ENCODE data around the gene TAF11.
"Not testable (repeated sequence)": the region's sequence is repeated elsewhere in the genome, so short reads cannot be mapped to it uniquely, and the experiment has no call there.

The TAF11 gene

GRCh38 chr6:34891296-34891695 is 3.5 kb upstream of the TAF11 start:
- intact Hi-C loops (cut with micrococcal nuclease) = no loop called here
- peaks cover 46% of the 10 kb centered on the region for H3K4me1 Mint-ChIP-seq (ENCODE audit: low read depth)
- no peaks in the 10 kb centered on the region for H3K9me3 Mint-ChIP-seq
- peak overlapping the region; percentile 100 for H3K27ac Mint-ChIP-seq
- no peaks in the 10 kb centered on the region for H3K27me3 Mint-ChIP-seq
- H3K4me3 Mint-ChIP-seq = peak overlapping the region; percentile 45
- peaks cover 16% of the 10 kb centered on the region for H3K36me3 Mint-ChIP-seq (ENCODE audit: low read depth)

- Mint-ChIP-seq H3K27ac (peak overlapping the region; percentile 100), H3K36me3 (ENCODE audit: low read depth) (peaks cover 23% of the 10 kb centered on the region), H3K4me1 (ENCODE audit: low read depth) (peaks cover 53% of the 10 kb centered on the region), H3K27me3 (no peaks in the 10 kb centered on the region), H3K4me3 (peak overlapping the region; percentile 100), H3K9me3 (no peaks in the 10 kb centered on the region)
- intact Hi-C loops (cut with micrococcal nuclease) = no loop called here
Observed at GRCh38 chr6:34890533-34890925, 2.7 kb upstream of the TAF11 start.

- peak within 1 kb of the TSS; percentile 100 for H3K4me3 Mint-ChIP-seq
- H3K27ac Mint-ChIP-seq = peak within 1 kb of the TSS; percentile 100
- peaks cover 53% of the 10 kb centered on the region for H3K4me1 Mint-ChIP-seq (ENCODE audit: low read depth)
Observed at GRCh38 chr6:34888874-34889555, 1.2 kb upstream of the TAF11 start, which contains the start of gene ANKS1A. Gene ANKS1A, plus strand, starts transcription at chr6:34889255. Its CDS starts 148 bp downstream, at chr6:34889403.

GRCh38 chr6:34888514-34888856 is 643 bp upstream of the TAF11 start:
- peak overlapping the region; percentile 100 for H3K27ac Mint-ChIP-seq
- peak overlapping the region; percentile 100 for H3K4me3 Mint-ChIP-seq
- peaks cover 56% of the 10 kb centered on the region for H3K4me1 Mint-ChIP-seq (ENCODE audit: low read depth)
- H3K27me3 Mint-ChIP-seq = no peaks in the 10 kb centered on the region
- peaks cover 7% of the 10 kb centered on the region for H3K9me3 Mint-ChIP-seq
- peaks cover 44% of the 10 kb centered on the region for H3K36me3 Mint-ChIP-seq (ENCODE audit: low read depth)
- intact Hi-C loops (cut with micrococcal nuclease) = loop anchor here (5.0 to 10.0 kb wide), 4 partner anchors 74 to 131 kb away; partner anchors contain the start of genes BLTP3A and SNRPC

More at GRCh38 chr6:34888874-34889555, 1.2 kb upstream of the TAF11 start, which contains the start of gene ANKS1A:
- Mint-ChIP-seq H3K36me3 (ENCODE audit: low read depth) (peaks cover 38% of the 10 kb centered on the region), H3K9me3 (peaks cover 5% of the 10 kb centered on the region), H3K27me3 (no peaks in the 10 kb centered on the region)
- intact Hi-C loops (cut with micrococcal nuclease) = loop anchor here (5.0 to 10.0 kb wide), 4 partner anchors 73 to 132 kb away; partner anchors contain the start of genes BLTP3A and SNRPC

GRCh38 chr6:34885837-34886236 is 2.0 kb downstream of the TAF11 start:
- not testable (repeated sequence) for H3K27me3 Mint-ChIP-seq, H3K9me3 Mint-ChIP-seq, H3K4me3 Mint-ChIP-seq
- peak overlapping the region; percentile 100 for H3K27ac Mint-ChIP-seq
- peaks cover 38% of the 10 kb centered on the region for H3K4me1 Mint-ChIP-seq (ENCODE audit: low read depth)
- intact Hi-C loops (cut with micrococcal nuclease) = loop anchor here (5.0 to 10.0 kb wide), 4 partner anchors 76 to 129 kb away; partner anchors contain the start of genes BLTP3A and SNRPC
- peaks cover 62% of the 10 kb centered on the region for H3K36me3 Mint-ChIP-seq (ENCODE audit: low read depth)

- intact Hi-C loops (cut with micrococcal nuclease) = loop anchor here (5.0 to 10.0 kb wide), 4 partner anchors 77 to 128 kb away; partner anchors contain the start of genes BLTP3A and SNRPC
- H3K27ac Mint-ChIP-seq = no peak overlapping the region
- H3K4me1 Mint-ChIP-seq (ENCODE audit: low read depth) = peaks cover 31% of the 10 kb centered on the region
- H3K27me3 Mint-ChIP-seq = no peaks in the 10 kb centered on the region
- H3K36me3 Mint-ChIP-seq (ENCODE audit: low read depth) = peaks cover 66% of the 10 kb centered on the region
- H3K9me3 Mint-ChIP-seq = peaks cover 7% of the 10 kb centered on the region
- no peak overlapping the region for H3K4me3 Mint-ChIP-seq
Observed at GRCh38 chr6:34884996-34885395, 2.8 kb downstream of the TAF11 start.

GRCh38 chr6:34884073-34884472 is 3.8 kb downstream of the TAF11 start:
- not testable (repeated sequence) for H3K9me3 Mint-ChIP-seq, H3K4me3 Mint-ChIP-seq, H3K27ac Mint-ChIP-seq, H3K27me3 Mint-ChIP-seq
- peaks cover 31% of the 10 kb centered on the region for H3K4me1 Mint-ChIP-seq (ENCODE audit: low read depth)
- H3K36me3 Mint-ChIP-seq (ENCODE audit: low read depth) = peaks cover 71% of the 10 kb centered on the region
- intact Hi-C loops (cut with micrococcal nuclease) = loop anchor here (10.0 kb wide), 1 partner anchor 89 kb away; the partner anchor contains the start of gene BLTP3A

GRCh38 chr6:34877869-34878485 is 9.9 kb downstream of the TAF11 start:
- intact Hi-C loops (cut with micrococcal nuclease) = no loop called here
- H3K9me3 Mint-ChIP-seq = no peaks in the 10 kb centered on the region
- no peaks in the 10 kb centered on the region for H3K27me3 Mint-ChIP-seq
- H3K36me3 Mint-ChIP-seq (ENCODE audit: low read depth) = peaks cover 71% of the 10 kb centered on the region
- no peak overlapping the region for H3K27ac Mint-ChIP-seq
- no peak overlapping the region for H3K4me3 Mint-ChIP-seq
- H3K4me1 Mint-ChIP-seq (ENCODE audit: low read depth) = no peaks in the 10 kb centered on the region

- Mint-ChIP-seq H3K27me3 (no peaks in the 10 kb centered on the region), H3K4me1 (ENCODE audit: low read depth) (no peaks in the 10 kb centered on the region), H3K4me3 (no peak overlapping the region), H3K36me3 (ENCODE audit: low read depth) (peaks cover 73% of the 10 kb centered on the region), H3K27ac (no peak overlapping the region), H3K9me3 (no peaks in the 10 kb centered on the region)
- intact Hi-C loops (cut with micrococcal nuclease) = no loop called here
Observed at GRCh38 chr6:34877259-34877658, 10.6 kb downstream of the TAF11 start.

GRCh38 chr6:34876472-34876871 is 11.4 kb downstream of the TAF11 start:
- H3K27ac Mint-ChIP-seq = no peak overlapping the region
- no peaks in the 10 kb centered on the region for H3K9me3 Mint-ChIP-seq
- H3K27me3 Mint-ChIP-seq = no peaks in the 10 kb centered on the region
- intact Hi-C loops (cut with micrococcal nuclease) = no loop called here
- no peaks in the 10 kb centered on the region for H3K4me1 Mint-ChIP-seq (ENCODE audit: low read depth)
- H3K36me3 Mint-ChIP-seq (ENCODE audit: low read depth) = peaks cover 73% of the 10 kb centered on the region
- no peak overlapping the region for H3K4me3 Mint-ChIP-seq

GRCh38 chr6:34875292-34876213 is 12.3 kb downstream of the TAF11 start:
- intact Hi-C loops (cut with micrococcal nuclease) = no loop called here
- no peaks in the 10 kb centered on the region for H3K9me3 Mint-ChIP-seq
- no peaks in the 10 kb centered on the region for H3K4me1 Mint-ChIP-seq (ENCODE audit: low read depth)
- H3K27me3 Mint-ChIP-seq = no peaks in the 10 kb centered on the region
- H3K36me3 Mint-ChIP-seq (ENCODE audit: low read depth) = peaks cover 82% of the 10 kb centered on the region
- no peak overlapping the region for H3K27ac Mint-ChIP-seq
- H3K4me3 Mint-ChIP-seq = no peak overlapping the region

GRCh38 chr6:34872332-34872731 is 15.5 kb downstream of the TAF11 start:
- Mint-ChIP-seq H3K9me3 (no peaks in the 10 kb centered on the region), H3K27me3 (no peaks in the 10 kb centered on the region), H3K27ac (no peak overlapping the region), H3K36me3 (ENCODE audit: low read depth) (peaks cover 83% of the 10 kb centered on the region), H3K4me1 (ENCODE audit: low read depth) (no peaks in the 10 kb centered on the region), H3K4me3 (no peak overlapping the region)
- intact Hi-C loops (cut with micrococcal nuclease) = no loop called here

GRCh38 chr6:34871853-34872252 is 16.0 kb downstream of the TAF11 start:
- Mint-ChIP-seq H3K4me1 (ENCODE audit: low read depth) (no peaks in the 10 kb centered on the region), H3K27me3 (no peaks in the 10 kb centered on the region), H3K9me3 (no peaks in the 10 kb centered on the region), H3K36me3 (ENCODE audit: low read depth) (peaks cover 86% of the 10 kb centered on the region), H3K27ac (no peak overlapping the region), H3K4me3 (no peak overlapping the region)
- intact Hi-C loops (cut with micrococcal nuclease) = no loop called here

All from dendritic cell treated with granulocyte-macrophage colony-stimulating factor and Interleukin-4, amounts not matched to agents 40 ng/mL and 50 ng/mL, for 4 days (primary cell).